ENCODE results near the gene RPAIN. TPM values are rescaled to one million over a fixed set of nuclear protein-coding genes. Genes with fewer than 3 reads are reported as not detected.

The RPAIN gene, protein sequence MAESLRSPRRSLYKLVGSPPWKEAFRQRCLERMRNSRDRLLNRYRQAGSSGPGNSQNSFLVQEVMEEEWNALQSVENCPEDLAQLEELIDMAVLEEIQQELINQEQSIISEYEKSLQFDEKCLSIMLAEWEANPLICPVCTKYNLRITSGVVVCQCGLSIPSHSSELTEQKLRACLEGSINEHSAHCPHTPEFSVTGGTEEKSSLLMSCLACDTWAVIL
- total RNA-seq (2022; extraction: Qiagen RNA extraction; ENCODE audit: low read depth): 34.4 to 59.6 TPM (median 35.3 TPM) in 5 replicates

DNA sequence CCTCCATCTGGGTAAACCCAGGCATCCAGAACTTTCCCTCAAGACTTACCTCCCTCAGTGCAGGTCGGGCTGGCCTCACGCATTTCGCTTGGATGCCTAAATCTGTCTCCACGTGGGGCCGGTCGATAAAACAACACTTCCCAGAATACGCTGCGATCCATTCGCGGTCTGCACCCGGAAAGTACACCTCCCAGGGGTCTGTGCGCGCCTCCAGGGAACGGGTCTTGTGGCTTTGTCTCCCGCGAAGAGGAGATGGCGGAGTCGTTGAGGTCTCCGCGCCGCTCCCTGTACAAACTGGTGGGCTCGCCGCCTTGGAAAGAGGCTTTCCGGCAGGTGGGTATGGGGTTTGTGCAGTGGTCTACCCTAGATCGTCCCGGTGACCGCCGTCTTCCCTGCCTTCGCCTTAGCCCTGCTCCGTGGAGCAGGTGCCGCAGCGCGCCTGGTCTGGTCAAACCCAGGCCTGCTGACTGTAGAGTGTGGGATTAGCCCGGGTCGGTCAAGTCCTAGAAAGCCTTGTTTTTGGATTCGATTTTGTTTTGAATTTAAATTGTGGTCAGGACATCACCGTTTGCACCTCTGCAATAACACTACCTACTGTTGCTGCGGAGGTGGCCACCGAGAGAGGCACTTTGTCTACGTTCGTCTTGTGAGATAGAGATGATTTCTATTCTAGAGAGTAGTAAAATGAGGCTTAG lies at the start of gene RPAIN:
RPAIN (plus strand) TSS at position 224 of the 695 bp plus-strand sequence; CDS start at position 253, 29 bp downstream.

DNA sequence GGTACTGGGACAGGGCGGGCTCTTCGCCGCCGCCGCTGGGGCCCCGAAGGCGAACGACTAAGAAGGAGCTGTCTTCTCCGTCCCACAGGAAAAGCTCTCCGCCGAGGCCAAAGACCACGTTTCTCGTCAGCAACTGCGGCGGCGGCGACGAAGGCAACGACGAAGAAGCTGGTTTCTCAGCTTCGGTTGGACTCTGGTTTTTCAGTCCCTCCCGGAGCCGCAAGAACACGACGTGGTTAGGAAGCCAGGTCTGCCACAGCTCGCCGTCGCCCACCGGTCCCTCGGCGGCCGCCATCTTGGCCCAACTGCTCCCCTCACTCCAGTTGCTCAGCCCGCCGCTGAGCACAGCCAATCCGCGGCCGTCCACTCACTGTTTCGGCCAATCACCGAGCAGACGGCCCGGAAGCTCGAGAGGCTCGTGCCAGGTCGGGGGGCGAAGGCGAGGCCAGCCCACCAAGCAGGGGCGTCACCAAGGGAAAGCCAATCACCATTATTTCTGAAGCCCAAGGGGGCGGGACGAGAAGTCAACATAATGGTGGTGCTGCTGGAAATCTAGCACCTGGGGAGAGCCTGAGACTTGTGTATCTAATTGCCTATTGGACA lies 525 bp upstream of the RPAIN start, which contains the start of gene NUP88:
NUP88 (minus strand) TSS at position 307 of the 603 bp plus-strand sequence; CDS start at position 295, 12 bp downstream.

DNA sequence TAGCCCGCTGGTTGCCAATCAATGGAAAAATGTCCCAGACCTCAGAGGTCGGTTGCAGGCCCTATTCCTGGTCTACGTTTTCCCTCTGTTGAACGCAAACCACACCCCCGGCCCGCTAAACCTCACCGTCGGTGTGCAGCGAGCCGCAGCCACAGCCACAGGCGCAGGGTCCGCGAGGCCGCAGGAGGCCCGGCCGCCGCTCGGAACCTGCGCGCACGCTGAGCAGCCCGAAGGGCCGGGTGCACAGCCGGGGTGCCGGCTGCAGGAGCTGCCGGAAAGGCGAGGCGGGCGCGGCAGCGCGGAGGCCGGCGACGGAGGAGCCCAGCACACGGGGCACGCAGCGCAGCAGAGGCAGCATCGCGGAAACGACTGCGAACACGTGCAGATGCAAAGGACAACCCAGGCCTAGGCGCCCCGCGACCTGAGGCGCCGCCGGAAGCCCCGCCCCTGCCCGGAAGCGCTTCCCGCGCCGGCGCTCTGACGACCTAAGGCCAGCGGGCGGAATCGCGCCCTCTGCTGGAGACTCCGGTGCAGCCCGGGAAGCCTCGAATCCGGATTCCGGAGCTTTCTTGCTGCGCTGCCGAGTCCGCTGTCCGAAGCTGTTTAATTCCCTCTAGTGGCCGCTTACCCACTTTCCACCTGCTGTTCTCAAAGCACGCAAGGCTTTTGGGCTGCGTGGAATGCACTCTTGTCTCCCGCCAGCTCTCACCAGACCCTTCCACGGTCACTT lies 18.9 kb downstream of the RPAIN start, which contains the start of gene C1QBP:
C1QBP (minus strand) TSS at position 440 of the 730 bp plus-strand sequence; CDS start at position 358, 82 bp downstream.

Other genes with a start within 250 kb of the RPAIN start
- gene ZNF594, start 228.3 kb upstream of the RPAIN start, total RNA-seq (2022; extraction: Qiagen RNA extraction; ENCODE audit: low read depth): 1.2 to 2.2 TPM (median 1.5 TPM) in 5 replicates
- gene SCIMP, start 185.3 kb upstream of the RPAIN start, total RNA-seq (2022; extraction: Qiagen RNA extraction; ENCODE audit: low read depth): not detected in 5 replicates
- gene RABEP1, start 137.9 kb upstream of the RPAIN start, total RNA-seq (2022; extraction: Qiagen RNA extraction; ENCODE audit: low read depth): 38.6 to 45.7 TPM (median 43.3 TPM) in 5 replicates
- 76.8 to 117 TPM (median 93.6 TPM) in 5 replicates for gene NUP88, start 520 bp upstream of the RPAIN start, total RNA-seq (2022; extraction: Qiagen RNA extraction; ENCODE audit: low read depth)
- gene C1QBP, start 19.0 kb downstream of the RPAIN start, total RNA-seq (2022; extraction: Qiagen RNA extraction; ENCODE audit: low read depth): 514 to 605 TPM (median 589 TPM) in 5 replicates
- gene DHX33, start 48.8 kb downstream of the RPAIN start, total RNA-seq (2022; extraction: Qiagen RNA extraction; ENCODE audit: low read depth): 25.2 to 30.9 TPM (median 30.0 TPM) in 5 replicates
- 99.9 to 135 TPM (median 115 TPM) in 5 replicates for gene DERL2, start 66.0 kb downstream of the RPAIN start, total RNA-seq (2022; extraction: Qiagen RNA extraction; ENCODE audit: low read depth)
- gene MIS12, start 66.4 kb downstream of the RPAIN start, total RNA-seq (2022; extraction: Qiagen RNA extraction; ENCODE audit: low read depth): 18.1 to 21.5 TPM (median 20.4 TPM) in 5 replicates
- gene NLRP1, start 164.3 kb downstream of the RPAIN start, total RNA-seq (2022; extraction: Qiagen RNA extraction; ENCODE audit: low read depth): 2.2 to 4.9 TPM (median 3.4 TPM) in 5 replicates

Measured in A549 treated with CpdA at 1 μM for 4 hours (cell line).